ENCODE data around the gene ERV3-1.
"Not testable (repeated sequence)": the region's sequence is repeated elsewhere in the genome, so short reads cannot be mapped to it uniquely, and the experiment has no call there.

Gene ERV3-1

GRCh38 chr7:65006094-65006992, at the start of gene ERV3-1:
Gene ERV3-1 (minus strand): TSS chr7:65006687. CDS start chr7:64993026, 13,661 bp downstream.
- FAIRE-seq: peak; percentile 70

- not testable (repeated sequence) for FAIRE-seq
Measured at GRCh38 chr7:65055786-65056185, 49.3 kb upstream of the ERV3-1 start.

- FAIRE-seq: not testable (repeated sequence)
Measured at GRCh38 chr7:65054466-65054994, 48.0 kb upstream of the ERV3-1 start.

- FAIRE-seq: not testable (repeated sequence)
Measured at GRCh38 chr7:65051654-65052053, 45.2 kb upstream of the ERV3-1 start.

- FAIRE-seq: peak; percentile 62
Measured at GRCh38 chr7:65051139-65051538, 44.7 kb upstream of the ERV3-1 start.

GRCh38 chr7:65046329-65046728, 39.8 kb upstream of the ERV3-1 start:
- FAIRE-seq: not testable (repeated sequence)

- FAIRE-seq: not testable (repeated sequence)
Measured at GRCh38 chr7:65045589-65045988, 39.1 kb upstream of the ERV3-1 start.

GRCh38 chr7:65038767-65039166, 32.3 kb upstream of the ERV3-1 start:
- not testable (repeated sequence) for FAIRE-seq

GRCh38 chr7:65037740-65038688, 31.5 kb upstream of the ERV3-1 start:
- no peak for FAIRE-seq

GRCh38 chr7:65036526-65036925, 30.0 kb upstream of the ERV3-1 start:
- not testable (repeated sequence) for FAIRE-seq

- FAIRE-seq: not testable (repeated sequence)
Measured at GRCh38 chr7:65035469-65035868, 29.0 kb upstream of the ERV3-1 start.

- FAIRE-seq: not testable (repeated sequence)
Measured at GRCh38 chr7:65034120-65034782, 27.8 kb upstream of the ERV3-1 start.

- not testable (repeated sequence) for FAIRE-seq
Measured at GRCh38 chr7:65033391-65033790, 26.9 kb upstream of the ERV3-1 start.

- not testable (repeated sequence) for FAIRE-seq
Measured at GRCh38 chr7:65025023-65025422, 18.5 kb upstream of the ERV3-1 start.

- FAIRE-seq: not testable (repeated sequence)
Measured at GRCh38 chr7:65020978-65021377, 14.5 kb upstream of the ERV3-1 start.

GRCh38 chr7:65009881-65010280, 3.4 kb upstream of the ERV3-1 start:
- FAIRE-seq: not testable (repeated sequence)

GRCh38 chr7:65009394-65009793, 2.9 kb upstream of the ERV3-1 start:
- FAIRE-seq: not testable (repeated sequence)

GRCh38 chr7:65007036-65007435, 549 bp upstream of the ERV3-1 start:
- not testable (repeated sequence) for FAIRE-seq

- no peak for FAIRE-seq
Measured at GRCh38 chr7:65004575-65004974, 1.9 kb downstream of the ERV3-1 start.

- FAIRE-seq: no peak
Measured at GRCh38 chr7:65002972-65003585, 3.4 kb downstream of the ERV3-1 start.

GRCh38 chr7:65001291-65001814, 5.1 kb downstream of the ERV3-1 start:
- no peak for FAIRE-seq

Measured in islet of Langerhans (tissue), 1 donor.